ENCODE results near the gene FBXL7.

The FBXL7 gene

DNA sequence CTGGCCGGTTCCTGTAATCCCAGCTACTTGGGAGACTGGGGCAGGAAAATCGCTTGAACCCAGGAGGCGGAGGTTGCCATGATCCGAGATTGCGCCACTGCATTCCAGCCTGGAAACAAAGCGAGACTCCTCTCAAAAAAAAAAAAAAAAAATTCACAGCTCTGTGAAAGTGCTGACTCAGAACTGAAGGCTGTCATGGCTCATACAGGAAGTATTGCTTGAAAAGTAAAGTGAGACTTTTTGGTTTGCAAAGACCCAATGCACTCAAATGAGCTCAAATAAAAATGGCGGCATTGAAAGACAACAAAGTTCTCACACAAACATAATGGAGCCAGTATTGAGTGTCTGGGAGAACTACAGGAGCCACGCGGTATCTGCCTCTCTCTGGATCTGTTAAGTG is 202.1 kb downstream of the FBXL7 start:
- DNase-seq (ENCODE audit: extremely low read depth, low read depth): no peak
- no peak overlapping the region for H3K4me3 ChIP-seq (replicated peaks; ENCODE audit: low read depth, low read length)
- TF ChIP-seq, protein P1, sequence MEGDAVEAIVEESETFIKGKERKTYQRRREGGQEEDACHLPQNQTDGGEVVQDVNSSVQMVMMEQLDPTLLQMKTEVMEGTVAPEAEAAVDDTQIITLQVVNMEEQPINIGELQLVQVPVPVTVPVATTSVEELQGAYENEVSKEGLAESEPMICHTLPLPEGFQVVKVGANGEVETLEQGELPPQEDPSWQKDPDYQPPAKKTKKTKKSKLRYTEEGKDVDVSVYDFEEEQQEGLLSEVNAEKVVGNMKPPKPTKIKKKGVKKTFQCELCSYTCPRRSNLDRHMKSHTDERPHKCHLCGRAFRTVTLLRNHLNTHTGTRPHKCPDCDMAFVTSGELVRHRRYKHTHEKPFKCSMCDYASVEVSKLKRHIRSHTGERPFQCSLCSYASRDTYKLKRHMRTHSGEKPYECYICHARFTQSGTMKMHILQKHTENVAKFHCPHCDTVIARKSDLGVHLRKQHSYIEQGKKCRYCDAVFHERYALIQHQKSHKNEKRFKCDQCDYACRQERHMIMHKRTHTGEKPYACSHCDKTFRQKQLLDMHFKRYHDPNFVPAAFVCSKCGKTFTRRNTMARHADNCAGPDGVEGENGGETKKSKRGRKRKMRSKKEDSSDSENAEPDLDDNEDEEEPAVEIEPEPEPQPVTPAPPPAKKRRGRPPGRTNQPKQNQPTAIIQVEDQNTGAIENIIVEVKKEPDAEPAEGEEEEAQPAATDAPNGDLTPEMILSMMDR (IDR thresholded peaks at IDR 0.05; ENCODE audit: low read depth, low read length, missing control alignments): no peak

- TF ChIP-seq, protein P1 (IDR thresholded peaks at IDR 0.05; ENCODE audit: low read depth, low read length, missing control alignments): no peak
- no peak for DNase-seq (ENCODE audit: extremely low read depth, low read depth)
- no peak overlapping the region for H3K4me3 ChIP-seq (replicated peaks; ENCODE audit: low read depth, low read length)
Observed at GRCh38 chr5:15703901-15704300, 203.9 kb downstream of the FBXL7 start.

GRCh38 chr5:15704397-15704947 is 204.5 kb downstream of the FBXL7 start:
- no peak for DNase-seq (ENCODE audit: extremely low read depth, low read depth)
- TF ChIP-seq, protein P1 (IDR thresholded peaks at IDR 0.05; ENCODE audit: low read depth, low read length, missing control alignments): no peak
- H3K4me3 ChIP-seq (replicated peaks; ENCODE audit: low read depth, low read length): no peak overlapping the region

DNA sequence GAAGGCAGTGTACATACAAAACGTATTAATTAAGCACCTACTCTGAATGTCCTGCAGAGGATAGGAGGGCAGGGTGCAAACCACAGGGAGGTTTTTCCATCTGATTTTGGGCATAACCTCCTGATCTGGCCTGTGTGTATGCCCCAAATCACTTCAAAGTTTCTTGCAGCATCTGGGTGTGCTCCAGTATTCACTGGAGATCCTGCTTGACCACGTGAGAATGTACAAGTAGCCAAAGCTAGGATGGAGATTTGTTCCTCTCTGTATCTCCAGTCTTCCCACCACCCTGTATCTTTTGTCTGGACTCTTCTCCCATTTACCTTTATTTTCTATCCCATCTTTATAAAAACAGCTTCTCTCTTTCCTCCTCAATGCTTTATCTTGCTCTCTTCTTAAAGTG is 207.7 kb downstream of the FBXL7 start:
- TF ChIP-seq, protein P1 (IDR thresholded peaks at IDR 0.05; ENCODE audit: low read depth, low read length, missing control alignments): no peak
- H3K4me3 ChIP-seq (replicated peaks; ENCODE audit: low read depth, low read length): no peak overlapping the region
- no peak for DNase-seq (ENCODE audit: extremely low read depth, low read depth)

- DNase-seq (ENCODE audit: extremely low read depth, low read depth): no peak
- no peak overlapping the region for H3K4me3 ChIP-seq (replicated peaks; ENCODE audit: low read depth, low read length)
- TF ChIP-seq, protein P1 (IDR thresholded peaks at IDR 0.05; ENCODE audit: low read depth, low read length, missing control alignments): no peak
Observed at GRCh38 chr5:15711892-15712291, 211.9 kb downstream of the FBXL7 start.

- DNase-seq (ENCODE audit: extremely low read depth, low read depth): no peak
- no peak overlapping the region for H3K4me3 ChIP-seq (replicated peaks; ENCODE audit: low read depth, low read length)
- TF ChIP-seq, protein P1 (IDR thresholded peaks at IDR 0.05; ENCODE audit: low read depth, low read length, missing control alignments): no peak
Observed at GRCh38 chr5:15715535-15715934, 215.6 kb downstream of the FBXL7 start.

GRCh38 chr5:15715967-15716366 is 216.0 kb downstream of the FBXL7 start:
- DNase-seq (ENCODE audit: extremely low read depth, low read depth): no peak
- TF ChIP-seq, protein P1 (IDR thresholded peaks at IDR 0.05; ENCODE audit: low read depth, low read length, missing control alignments): no peak
- no peak overlapping the region for H3K4me3 ChIP-seq (replicated peaks; ENCODE audit: low read depth, low read length)
